GM12878 (cell line): ENCODE measurements around the gene DDX56. TPM values are rescaled to one million over a fixed set of nuclear protein-coding genes. Genes with fewer than 3 reads are reported as not detected.
A peak's percentile ranks its signal among the peaks of the same experiment; 100 is the strongest.

Experiments
- ATAC-seq: fragments of 200-7000 bp; cut with Tn5 transposase; 3 replicates; pipeline ENCODE4 v1.9.1; 2020; ENCODE audit warnings: mild to moderate bottlenecking, moderate library complexity
- Bru-seq: library from RNA; stranded (reverse); fragments of 400-500 nt; gene quantifications from one replicate; lab custom pipeline; 2021; lab: Mats Ljungman, UMichigan
- BruChase-seq, 2 experiments: library from RNA; stranded (reverse); fragments of 400-500 nt; gene quantifications; one replicate each; lab custom pipeline; 2021; lab: Mats Ljungman, UMichigan
- BruUV-seq: library from RNA; stranded (reverse); fragments of 400-500 nt; replicated peaks from 2 replicates; lab custom pipeline; 2021; lab: Mats Ljungman, UMichigan
- CTCF ChIA-PET: fragments of 300-600 bp; sonication (Branson Sonifier 250); formaldehyde crosslinking; extraction: SDS; loops from one replicate; lab custom pipeline; 2021; ENCODE audit warnings: inconsistent platforms; lab: Yijun Ruan, JAX
- POLR2A ChIA-PET: fragments of 350-600 bp; formaldehyde crosslinking; extraction: SDS; loops from one replicate; lab custom pipeline; 2021; ENCODE audit warnings: inconsistent platforms; lab: Charles Lee
- RAD21 ChIA-PET: fragments of 300-600 bp; sonication (Branson Sonifier 250); formaldehyde crosslinking; loops from one replicate; lab custom pipeline; 2023; ENCODE audit warnings: antibody characterized with exemption; ENCODE audit not compliant: unreplicated experiment; lab: Charles Lee
- SMC1A ChIA-PET: fragments of 300-600 bp; sonication (Branson Sonifier 250); formaldehyde crosslinking; loops from one replicate; lab custom pipeline; 2023; ENCODE audit not compliant: unreplicated experiment, uncharacterized antibody; lab: Charles Lee
- DNase-seq: peaks from one replicate; pipeline ENCODE4 v3.0.0-alpha.2; 2011; ENCODE audit warnings: low read depth, low spot score
- FAIRE-seq: peaks from 3 replicates; lab custom pipeline; 2011; peaks lifted over from hg19 to GRCh38; lab: Jason Lieb, UNC
- H2AFZ ChIP-seq: 2 replicates; pipeline ENCODE4 v1.6.0; 2011; ENCODE audit warnings: low read depth, low read length, control low read depth; ENCODE audit not compliant: control insufficient read depth
- H3K27ac ChIP-seq: 2 replicates; pipeline ENCODE4 v1.5.1; 2011; ENCODE audit warnings: control low read depth; ENCODE audit not compliant: control insufficient read depth, insufficient read depth
- H3K27me3 ChIP-seq, 2 experiments: replicated peaks in 1 of 2; 2 replicates each; pipeline versions ENCODE4 v1.6.0 to v1.6.1; 2011; ENCODE audit warnings: low read length in 1 of 2; ENCODE audit not compliant: control insufficient read depth in 2 of 2, insufficient read depth in 2 of 2
- H3K36me3 ChIP-seq, 2 experiments: 2 replicates each; pipeline ENCODE4 v1.5.1; 2011; ENCODE audit warnings: low read length in 1 of 2; ENCODE audit not compliant: control insufficient read depth in 2 of 2, insufficient read depth in 2 of 2
- H3K4me1 ChIP-seq: 2 replicates; pipeline ENCODE4 v1.6.1; 2011; ENCODE audit warnings: mild to moderate bottlenecking, low read length, moderate library complexity, mixed read lengths; ENCODE audit not compliant: control insufficient read depth, insufficient read depth
- H3K4me2 ChIP-seq: 2 replicates; pipeline ENCODE4 v1.6.0; 2011; ENCODE audit warnings: control low read depth; ENCODE audit not compliant: control insufficient read depth, insufficient read depth
- H3K4me3 ChIP-seq: fragments of 200-600 bp; sonication (generic); 2 replicates; pipeline ENCODE4 v1.5.1; 2016
- H3K79me2 ChIP-seq: 2 replicates; pipeline ENCODE4 v1.6.0; 2011; ENCODE audit warnings: low read length; ENCODE audit not compliant: control insufficient read depth, insufficient read depth
- H3K9ac ChIP-seq: 2 replicates; pipeline ENCODE4 v1.8.0; 2011; ENCODE audit warnings: low read length, control low read depth, mixed read lengths; ENCODE audit not compliant: control insufficient read depth, insufficient read depth
- H3K9me3 ChIP-seq: replicated peaks from 3 replicates; pipeline ENCODE4 v1.5.1; 2011; ENCODE audit warnings: mild to moderate bottlenecking, low read length; ENCODE audit not compliant: control insufficient read depth, insufficient read depth
- H4K20me1 ChIP-seq: 2 replicates; pipeline ENCODE4 v1.6.0; 2011; ENCODE audit not compliant: control insufficient read depth, insufficient read depth
- FOXM1 ChIP-seq: IDR thresholded peaks from 2 replicates; pipeline ENCODE4 v1.6.1; 2012; ENCODE audit warnings: low read depth, mild to moderate bottlenecking, inconsistent platforms, low read length, moderate library complexity
- HDGF ChIP-seq: fragments of 450-650 bp; IDR thresholded peaks from 2 replicates; pipeline ENCODE4 v1.6.1; 2016; ENCODE audit warnings: antibody characterized with exemption
- MXI1 ChIP-seq: fragments of 150-350 bp; IDR thresholded peaks from 2 replicates; pipeline ENCODE4 v1.6.1; 2011; ENCODE audit warnings: low read depth, mild to moderate bottlenecking, inconsistent platforms, low read length, improper control_type of control experiment
- NR2F1 ChIP-seq: fragments of 450-650 bp; conservative IDR thresholded peaks from 2 replicates; pipeline ENCODE4 v1.6.1; 2017; ENCODE audit warnings: mild to moderate bottlenecking
- SIN3A ChIP-seq: IDR thresholded peaks from 2 replicates; pipeline ENCODE4 v1.6.1; 2012; ENCODE audit warnings: low read depth, low read length, improper control_type of control experiment
- SMC3 ChIP-seq: IDR thresholded peaks from 2 replicates; pipeline ENCODE4 v1.6.1; 2011; ENCODE audit warnings: low read length, improper control_type of control experiment, borderline replicate concordance
- ZNF592 ChIP-seq: fragments of 450-650 bp; IDR thresholded peaks from 2 replicates; pipeline ENCODE4 v1.6.1; 2017; ENCODE audit warnings: mild to moderate bottlenecking, moderate library complexity
- whole genome bisulfite sequencing: methylation state at CpG from one replicate; pipeline ENCODE4 v1.1.6; 2016; ENCODE audit warnings: low lambda C conversion rate; ENCODE audit not compliant: insufficient replicate concordance, insufficient coverage; ENCODE audit errors: missing lambda C conversion rate; 5-methylcytosine and 5-hydroxymethylcytosine counted together
- in situ Hi-C: fragments of 300-500 bp; cut with MboI; formaldehyde crosslinking; loops from 9 replicates; pipeline ENCODE4 v1.14.3; 2018; ENCODE audit warnings: mixed read lengths
- intact Hi-C: fragments of 100-400 bp; cut with micrococcal nuclease; formaldehyde crosslinking; loops from one replicate; pipeline ENCODE4 v1.14.2; 2022; ENCODE audit not compliant: unreplicated experiment
- long read RNA-seq, 2 experiments: library from polyadenylated mRNA; unstranded; transcript quantifications; one replicate each; pipeline ENCODE4 v2.0.0, GENCODE V29; 2019 to 2020
- polyA minus RNA-seq, 3 experiments: library from RNA; depleted of rRNA, polyadenylated mRNA; stranded (reverse); fragments of >200 nt; gene quantifications; 2 replicates each; pipeline ENCODE4 v1.2.3, GENCODE V29; 2011
- polyA plus RNA-seq, 11 experiments: library from polyadenylated mRNA; depleted of rRNA in 4 of 11; unstranded in 6 of 11; stranded (reverse) in 5 of 11; fragments of >200 nt; fragmentation: Nextera tagmentation in 4 of 11; fragmentation: Illumina TruSeq in 1 of 11; extraction: Ambion mirVana in 4 of 11; extraction: Trizol in 1 of 11; gene quantifications; 1 replicate in 1 of 11; 2 replicates in 10 of 11; pipeline versions ENCODE4 v1.2.1 to v1.2.3, GENCODE V29; 2011 to 2016; ENCODE audit warnings: inconsistent platforms in 2 of 11, missing spikeins in 2 of 11, low read depth in 1 of 11
- total RNA-seq, 4 experiments: library from RNA; depleted of rRNA in 3 of 4; stranded (reverse); fragments of >200 nt in 3 of 4; fragmentation: Illumina TruSeq in 1 of 4; extraction: Trizol in 1 of 4; gene quantifications; 2 replicates each; pipeline versions ENCODE4 v1.2.1 to v1.2.3, GENCODE V29; 2013 to 2021
- TF ChIP-seq, protein P1 (sequence below): fragments of 450-650 bp; IDR thresholded peaks from 2 replicates; pipeline ENCODE4 v1.6.1; 2016; ENCODE audit warnings: mild to moderate bottlenecking, moderate library complexity, borderline replicate concordance

Gene DDX56
- 56.8 and 76.3 TPM in 2 replicates for total RNA-seq (2013; cell fraction: nucleolus; rRNA removed)
- total RNA-seq (2014; rRNA removed) (93.2 and 97.4 TPM in 2 replicates), total RNA-seq (2014; rRNA removed; fragmentation: Illumina TruSeq; extraction: Trizol) (51.5 and 52.1 TPM in 2 replicates), total RNA-seq (2021) (86.3 and 92.4 TPM in 2 replicates), polyA plus RNA-seq (2011; rRNA removed) (56.0 and 82.9 TPM in 2 replicates), polyA plus RNA-seq (2014; fragmentation: Illumina TruSeq; extraction: Trizol) (39.1 and 78.1 TPM in 2 replicates), polyA plus RNA-seq (2014; fragmentation: Nextera tagmentation; extraction: Ambion mirVana) (10 to 100 TPM; 19.8 to 48.3 TPM), polyA plus RNA-seq (2014; rRNA removed) (79.6 and 93.8 TPM in 2 replicates), polyA plus RNA-seq (2016; fragmentation: Nextera tagmentation; extraction: Ambion mirVana) (100 to 1,000 TPM; 127 to 136 TPM), polyA minus RNA-seq (2011; rRNA and poly(A)+ RNA removed) (75.0 and 100 TPM in 2 replicates), Bru-seq, nascent RNA (percentile 91 among the genes with signal in this experiment), BruChase-seq, experiment 1, labeled RNA remaining after a 6-hour chase (percentile 92 among the genes with signal in this experiment), BruChase-seq, experiment 2, labeled RNA remaining after a 2-hour chase (percentile 91 among the genes with signal in this experiment)
- 40.2 TPM for polyA plus RNA-seq (2011; ENCODE audit: low read depth)
- 85.7 and 112 TPM in 2 replicates for polyA plus RNA-seq (2011; cell fraction: cytosol; rRNA removed)
- 182 and 194 TPM in 2 replicates for polyA plus RNA-seq (2011; cell fraction: nucleus; rRNA removed)
- 57.3 and 65.1 TPM in 2 replicates for polyA plus RNA-seq (2012)
- polyA minus RNA-seq (2011; cell fraction: cytosol; rRNA and poly(A)+ RNA removed), result 26.6 and 29.3 TPM in 2 replicates
- 51.5 and 87.5 TPM in 2 replicates for polyA minus RNA-seq (2011; cell fraction: nucleus; rRNA and poly(A)+ RNA removed)
- long read RNA-seq, experiment 1, transcript DDX56-201 (14 exons, 2,336 nt), result major isoform, 128 of 155 reads
- long read RNA-seq, experiment 1, partial matches to known transcripts, result 9 of 155 reads
- long read RNA-seq, experiment 1, other reads (novel, unspliced or antisense), result 14 of 155 reads
- long read RNA-seq, experiment 2, transcript DDX56-212 (13 exons, 1,781 nt), result minor isoform, 5 of 562 reads
- long read RNA-seq, experiment 2, transcript DDX56-201 (14 exons, 2,336 nt), result major isoform, 476 of 562 reads
- long read RNA-seq, experiment 2, transcript DDX56-206 (14 exons, 1,853 nt), result minor isoform, 5 of 562 reads
- long read RNA-seq, experiment 2, partial matches to known transcripts, result 21 of 562 reads
- long read RNA-seq, experiment 2, other reads (novel, unspliced or antisense), result 53 of 562 reads

- Histone ChIP-seq H3K27me3 (no peaks in the 10 kb centered on the region), H3K4me3 (peak within 1 kb of the TSS; percentile 94), H3K36me3 (peaks cover 22 to 35% of the 10 kb centered on the region in 2 experiments), H3K9me3 (no peaks in the 10 kb centered on the region), H3K4me2 (peak within 1 kb of the TSS; percentile 85), H3K4me1 (peaks cover 11% of the 10 kb centered on the region), H3K27ac (peak within 1 kb of the TSS; percentile 94), H3K9ac (peak within 1 kb of the TSS; percentile 92), H4K20me1 (no peaks in the 10 kb centered on the region; the same call in 1 of the 2 replicates), H3K79me2 (peaks cover 35% of the 10 kb centered on the region), H2AFZ (peak within 1 kb of the TSS; percentile 93)
- WGBS, result 2% methylated on average over 74 of the region's 74 CpGs
- DNase-seq (peak; percentile 84), ATAC-seq (peak; percentile 97), FAIRE-seq (peak; percentile 99)
- BruUV-seq, result no TSS peak
- CTCF ChIA-PET, result interaction anchor here (1.0 to 4.4 kb wide), 4 partner anchors 9 to 333 kb away, joined by 3 to 23 read pairs (median 6); no protein-coding TSS in a partner anchor
- RAD21 ChIA-PET, result interaction anchor here (0.6 to 2.6 kb wide), 10 partner anchors 9 to 276 kb away, joined by 3 to 9 read pairs (median 4); partner anchors contain the start of genes NUDCD3, OGDH and TMED4
- in situ Hi-C loops, result no loop called here
- POLR2A ChIA-PET, result interaction anchor here (0.6 to 3.0 kb wide), 13 partner anchors 8 to 532 kb away, joined by 3 to 18 read pairs (median 4); partner anchors contain the start of genes PPIA and TMED4
- intact Hi-C loops, result no loop called here
- SMC1A ChIA-PET, result interaction anchor here (1.0 to 4.1 kb wide), 6 partner anchors 9 to 563 kb away, joined by 3 to 17 read pairs (median 3); partner anchors contain the start of genes H2AZ2 and TMED4
- no peak for TF ChIP-seq SMC3
- peak; percentile 93 for TF ChIP-seq SIN3A
- TF ChIP-seq FOXM1, result no peak
- TF ChIP-seq HDGF, result peak; percentile 20; the same call in 1 of the 2 replicates
- no peak for TF ChIP-seq ZNF592
- TF ChIP-seq NR2F1, result peak; percentile 62
- TF ChIP-seq, protein P1, sequence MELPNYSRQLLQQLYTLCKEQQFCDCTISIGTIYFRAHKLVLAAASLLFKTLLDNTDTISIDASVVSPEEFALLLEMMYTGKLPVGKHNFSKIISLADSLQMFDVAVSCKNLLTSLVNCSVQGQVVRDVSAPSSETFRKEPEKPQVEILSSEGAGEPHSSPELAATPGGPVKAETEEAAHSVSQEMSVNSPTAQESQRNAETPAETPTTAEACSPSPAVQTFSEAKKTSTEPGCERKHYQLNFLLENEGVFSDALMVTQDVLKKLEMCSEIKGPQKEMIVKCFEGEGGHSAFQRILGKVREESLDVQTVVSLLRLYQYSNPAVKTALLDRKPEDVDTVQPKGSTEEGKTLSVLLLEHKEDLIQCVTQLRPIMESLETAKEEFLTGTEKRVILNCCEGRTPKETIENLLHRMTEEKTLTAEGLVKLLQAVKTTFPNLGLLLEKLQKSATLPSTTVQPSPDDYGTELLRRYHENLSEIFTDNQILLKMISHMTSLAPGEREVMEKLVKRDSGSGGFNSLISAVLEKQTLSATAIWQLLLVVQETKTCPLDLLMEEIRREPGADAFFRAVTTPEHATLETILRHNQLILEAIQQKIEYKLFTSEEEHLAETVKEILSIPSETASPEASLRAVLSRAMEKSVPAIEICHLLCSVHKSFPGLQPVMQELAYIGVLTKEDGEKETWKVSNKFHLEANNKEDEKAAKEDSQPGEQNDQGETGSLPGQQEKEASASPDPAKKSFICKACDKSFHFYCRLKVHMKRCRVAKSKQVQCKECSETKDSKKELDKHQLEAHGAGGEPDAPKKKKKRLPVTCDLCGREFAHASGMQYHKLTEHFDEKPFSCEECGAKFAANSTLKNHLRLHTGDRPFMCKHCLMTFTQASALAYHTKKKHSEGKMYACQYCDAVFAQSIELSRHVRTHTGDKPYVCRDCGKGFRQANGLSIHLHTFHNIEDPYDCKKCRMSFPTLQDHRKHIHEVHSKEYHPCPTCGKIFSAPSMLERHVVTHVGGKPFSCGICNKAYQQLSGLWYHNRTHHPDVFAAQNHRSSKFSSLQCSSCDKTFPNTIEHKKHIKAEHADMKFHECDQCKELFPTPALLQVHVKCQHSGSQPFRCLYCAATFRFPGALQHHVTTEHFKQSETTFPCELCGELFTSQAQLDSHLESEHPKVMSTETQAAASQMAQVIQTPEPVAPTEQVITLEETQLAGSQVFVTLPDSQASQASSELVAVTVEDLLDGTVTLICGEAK, result peak; percentile 92
- TF ChIP-seq MXI1, result peak; percentile 97
Measured at GRCh38 chr7:44573464-44574286, at the start of gene DDX56. TSS of gene DDX56 (minus strand) at chr7:44573908. CDS start at chr7:44573895, 13 bp downstream.
